Fibroblast of lung (primary cell): Measurements from ENCODE around the gene ABHD18.

ENCODE experiments used
- CTCF ChIP-seq, 2 donors: IDR thresholded peaks in 1 of 2; conservative IDR thresholded peaks in 1 of 2; 1 replicate in 1 of 2; 2 replicates in 1 of 2; pipeline ENCODE4 v1.5.1; 2011 to 2012; ENCODE audit warnings: low read length in 2 of 2, control low read depth in 1 of 2, inconsistent platforms in 1 of 2, low read depth in 1 of 2, mild to moderate bottlenecking in 1 of 2
- EZH2 ChIP-seq: IDR thresholded peaks from 2 replicates; pipeline ENCODE4 v1.5.1; 2012; ENCODE audit warnings: low read length, control low read depth, mild to moderate bottlenecking; ENCODE audit errors: missing control alignments

GRCh38 chr4:127978930-127979329 is 13.7 kb downstream of the ABHD18 start:
- TF ChIP-seq CTCF (conservative IDR thresholded peaks at IDR 0.05 in 1 of 2, IDR thresholded peaks at IDR 0.05 in 1 of 2; ENCODE audit: low read depth in 1 of 2, low read length in 2 of 2), result no peak
- TF ChIP-seq EZH2, result no peak
